HCT116 (cell line): ENCODE measurements around the gene POLDIP2. TPM values are rescaled to one million over a fixed set of nuclear protein-coding genes. Genes with fewer than 3 reads are reported as not detected.

Source experiments
- ATAC-seq: fragments of 200-7000 bp; cut with Tn5 transposase; 2 replicates; pipeline ENCODE4 v1.9.1; 2020; ENCODE audit warnings: mild to moderate bottlenecking, moderate library complexity
- BruUV-seq: library from RNA; stranded (reverse); fragments of 400-500 nt; replicated peaks from 2 replicates; lab custom pipeline; 2021; lab: Mats Ljungman, UMichigan
- CTCF ChIA-PET: fragments of 300-600 bp; sonication (Branson Sonifier 250); formaldehyde crosslinking; loops from one replicate; lab custom pipeline; 2021; ENCODE audit warnings: antibody characterized with exemption; lab: Charles Lee
- POLR2A ChIA-PET: fragments of 300-600, 350-600 bp; sonication (Branson Sonifier 250); formaldehyde crosslinking; loops from one replicate; lab custom pipeline; 2021; ENCODE audit warnings: antibody characterized with exemption; lab: Charles Lee
- RAD21 ChIA-PET, 2 experiments: fragments of 300-600 bp; sonication (Branson Sonifier 250); formaldehyde crosslinking; loops; one replicate each; lab custom pipeline; 2023; ENCODE audit warnings: low total read pairs in 2 of 2; ENCODE audit not compliant: uncharacterized antibody in 2 of 2, unreplicated experiment in 2 of 2, low non-redundant PET in 1 of 2; lab: Charles Lee
- DNase-seq: peaks from one replicate; pipeline ENCODE4 v3.0.0-alpha.2; 2010; ENCODE audit warnings: low read depth, low spot score
- H2AFZ ChIP-seq: fragments of 200-600 bp; shearing (Covaris generic), sonication (generic); 2 replicates; pipeline ENCODE4 v1.6.1; 2017; ENCODE audit warnings: low read depth, mixed run types, mixed read lengths, antibody characterized with exemption, low read length; ENCODE audit not compliant: poor library complexity, severe bottlenecking
- H3K27ac ChIP-seq: 2 replicates; pipeline ENCODE4 v1.5.1; 2012; ENCODE audit warnings: low read depth, low read length
- H3K27me3 ChIP-seq: fragments of 200-600 bp; sonication (generic); 2 replicates; pipeline ENCODE4 v1.6.1; 2016; ENCODE audit warnings: mixed run types, low read length, mixed read lengths; ENCODE audit not compliant: insufficient read depth
- H3K36me3 ChIP-seq, 2 experiments: fragments of 200-500 bp in 1 of 2; fragments of 200-600 bp in 1 of 2; sonication (Bioruptor generic) in 1 of 2; sonication (generic) in 1 of 2; 2 replicates each; pipeline versions ENCODE4 v1.5.1 to v1.6.1; 2014 to 2016; ENCODE audit warnings: low read length in 2 of 2, inconsistent platforms in 1 of 2, mixed read lengths in 1 of 2, mixed run types in 1 of 2; ENCODE audit not compliant: insufficient read depth in 2 of 2, control insufficient read depth in 1 of 2
- H3K4me1 ChIP-seq, 2 experiments: fragments of 200-600 bp in 1 of 2; sonication (generic) in 1 of 2; 2 replicates each; pipeline versions ENCODE4 v1.5.1 to v1.6.1; 2012 to 2017; ENCODE audit warnings: low read length in 2 of 2, inconsistent platforms in 1 of 2, mild to moderate bottlenecking in 1 of 2, mixed read lengths in 1 of 2, mixed run types in 1 of 2, moderate library complexity in 1 of 2; ENCODE audit not compliant: insufficient read depth in 2 of 2, control insufficient read depth in 1 of 2
- H3K4me2 ChIP-seq: fragments of 200-600 bp; sonication (generic); 2 replicates; pipeline ENCODE4 v1.6.1; 2017; ENCODE audit warnings: mixed run types, low read length, mixed read lengths
- H3K4me3 ChIP-seq, 2 experiments: fragments of 200-600 bp in 1 of 2; sonication (generic) in 1 of 2; replicated peaks in 1 of 2; 2 replicates each; pipeline ENCODE4 v1.5.1; 2011 to 2016; ENCODE audit warnings: low read length in 2 of 2, control low read depth in 1 of 2, low read depth in 1 of 2, mild to moderate bottlenecking in 1 of 2, mixed read lengths in 1 of 2, mixed run types in 1 of 2
- H3K79me2 ChIP-seq: fragments of 200-600 bp; sonication (generic); 2 replicates; pipeline ENCODE4 v1.6.1; 2017; ENCODE audit warnings: mild to moderate bottlenecking, mixed run types, low read length, moderate library complexity, mixed read lengths; ENCODE audit not compliant: insufficient read depth
- H3K9ac ChIP-seq: fragments of 200-600 bp; sonication (generic); 2 replicates; pipeline ENCODE4 v1.6.1; 2016; ENCODE audit warnings: low read length, mixed read lengths
- H3K9me2 ChIP-seq: fragments of 200-600 bp; sonication (generic), shearing (Covaris generic); 2 replicates; pipeline ENCODE4 v1.6.1; 2017; ENCODE audit warnings: mixed run types, mild to moderate bottlenecking, moderate library complexity; ENCODE audit not compliant: insufficient read depth
- H3K9me3 ChIP-seq, 2 experiments: fragments of 200-500 bp in 1 of 2; fragments of 200-600 bp in 1 of 2; sonication (Bioruptor generic) in 1 of 2; sonication (generic) in 1 of 2; 2 replicates each; pipeline ENCODE4 v1.6.1; 2014 to 2017; ENCODE audit warnings: low read length in 2 of 2, mixed read lengths in 2 of 2, inconsistent platforms in 1 of 2, low read depth in 1 of 2, mild to moderate bottlenecking in 1 of 2, mixed run types in 1 of 2, moderate library complexity in 1 of 2; ENCODE audit not compliant: control insufficient read depth in 1 of 2, insufficient read depth in 1 of 2
- H4K20me1 ChIP-seq: fragments of 200-600 bp; sonication (generic), shearing (Covaris generic); 2 replicates; pipeline ENCODE4 v1.6.1; 2017; ENCODE audit warnings: mixed run types, mild to moderate bottlenecking, moderate library complexity; ENCODE audit not compliant: insufficient read depth
- CBX3 ChIP-seq: IDR thresholded peaks from 2 replicates; pipeline ENCODE4 v1.6.1; 2012; ENCODE audit warnings: low read depth
- CEBPB ChIP-seq: IDR thresholded peaks from 2 replicates; pipeline ENCODE4 v1.6.1; 2012; ENCODE audit warnings: low read depth
- CTCF ChIP-seq, 3 experiments: fragments of 200-600 bp in 1 of 3; sonication (generic) in 1 of 3; IDR thresholded peaks in 2 of 3; conservative IDR thresholded peaks in 1 of 3; 2 replicates each; pipeline ENCODE4 v1.5.1; 2012 to 2017; ENCODE audit warnings: low read depth in 2 of 3, low read length in 2 of 3, antibody characterized with exemption in 1 of 3, borderline replicate concordance in 1 of 3, control low read depth in 1 of 3, mild to moderate bottlenecking in 1 of 3, mixed read lengths in 1 of 3, mixed run types in 1 of 3, moderate library complexity in 1 of 3; ENCODE audit not compliant: insufficient read depth in 1 of 3
- EZH2 ChIP-seq: fragments of 200-600 bp; sonication (generic); IDR thresholded peaks from 2 replicates; pipeline ENCODE4 v1.6.1; 2017; ENCODE audit warnings: antibody characterized with exemption, mixed run types
- EZH2phosphoT487 ChIP-seq: fragments of 200-600 bp; IDR thresholded peaks from 2 replicates; pipeline ENCODE4 v1.6.1; 2018; ENCODE audit warnings: antibody characterized with exemption, borderline replicate concordance
- FOSL1 ChIP-seq: IDR thresholded peaks from 2 replicates; pipeline ENCODE4 v1.6.1; 2012; ENCODE audit warnings: low read depth
- POLR2AphosphoS5 ChIP-seq: IDR thresholded peaks from 2 replicates; pipeline ENCODE4 v1.6.1; 2011; ENCODE audit warnings: mild to moderate bottlenecking, low read depth, low read length, moderate library complexity
- RAD21 ChIP-seq: IDR thresholded peaks from 2 replicates; pipeline ENCODE4 v1.6.1; 2012; ENCODE audit warnings: low read depth, mild to moderate bottlenecking
- REST ChIP-seq: IDR thresholded peaks from 2 replicates; pipeline ENCODE4 v1.6.1; 2012; ENCODE audit warnings: low read depth
- SIN3A ChIP-seq: IDR thresholded peaks from 2 replicates; pipeline ENCODE4 v1.6.1; 2012; ENCODE audit warnings: low read depth
- SP1 ChIP-seq: IDR thresholded peaks from 2 replicates; pipeline ENCODE4 v1.6.1; 2012; ENCODE audit warnings: low read depth
- SRF ChIP-seq: IDR thresholded peaks from 2 replicates; pipeline ENCODE4 v1.6.1; 2012; ENCODE audit warnings: low read depth
- TCF7L2 ChIP-seq: IDR thresholded peaks from 2 replicates; pipeline ENCODE4 v1.7.0; 2011; ENCODE audit warnings: borderline replicate concordance, inconsistent platforms; ENCODE audit not compliant: insufficient read depth, insufficient read length; ENCODE audit errors: extremely low read depth
- ZBTB33 ChIP-seq: IDR thresholded peaks from 2 replicates; pipeline ENCODE4 v1.6.1; 2011; ENCODE audit warnings: mild to moderate bottlenecking, low read length, moderate library complexity; ENCODE audit not compliant: insufficient replicate concordance; ENCODE audit errors: extremely low read depth
- ZFX ChIP-seq: fragments of 450-650 bp; IDR thresholded peaks from 2 replicates; pipeline ENCODE4 v1.6.1; 2017
- ZNF274 ChIP-seq: fragments of 200-500 bp; sonication (Bioruptor generic); IDR thresholded peaks from 2 replicates; pipeline ENCODE4 v1.6.1; 2014; ENCODE audit warnings: mild to moderate bottlenecking, low read depth, low read length, inconsistent platforms
- intact Hi-C: fragments of 100-400 bp; cut with micrococcal nuclease; formaldehyde crosslinking; loops from 2 replicates; pipeline ENCODE4 v1.10.0; 2022
- total RNA-seq: library from RNA; stranded (reverse); gene quantifications from one replicate; pipeline ENCODE4 v1.2.1, GENCODE V29; 2021; ENCODE audit not compliant: unreplicated experiment

The POLDIP2 gene
- total RNA-seq, 1 experiment from 2014 or later: 78.0 TPM

- TF ChIP-seq REST (no peak), CBX3 (no peak), SP1 (no peak), ZBTB33 (no peak)
Measured at GRCh38 chr17:28344435-28344901, 12.9 kb downstream of the POLDIP2 start (continued).

- H3K9me2 ChIP-seq: no peaks in the 10 kb centered on the region
- peaks cover 36 to 63% of the 10 kb centered on the region in 2 experiments for H3K36me3 ChIP-seq
- no peak overlapping the region for H3K4me3 ChIP-seq
- peaks cover 4% of the 10 kb centered on the region; the same call in 1 of the 2 replicates for H3K79me2 ChIP-seq
- H4K20me1 ChIP-seq: no peaks in the 10 kb centered on the region
- no peak overlapping the region for H3K27ac ChIP-seq
- no TSS peak for BruUV-seq
- ATAC-seq (no peak), DNase-seq (no peak)
- ChIA-PET CTCF (no interaction called here), POLR2A (no interaction called here), RAD21 (no interaction called here)
- intact Hi-C loops: no loop called here
- H3K4me1 ChIP-seq: peaks cover 0 to 9% of the 10 kb centered on the region in 2 experiments; a peak in 2 of 4 replicates
- no peaks in the 10 kb centered on the region for H3K9me3 ChIP-seq
- H3K9ac ChIP-seq: no peak overlapping the region
- H3K4me2 ChIP-seq: no peak overlapping the region
- H2AFZ ChIP-seq: no peak overlapping the region
- H3K27me3 ChIP-seq: no peaks in the 10 kb centered on the region
- TF ChIP-seq ZBTB33: no peak
- TF ChIP-seq EZH2: no peak
- TF ChIP-seq EZH2phosphoT487: no peak
- TF ChIP-seq RAD21: no peak
- TF ChIP-seq SP1: no peak
- TF ChIP-seq ZFX: no peak
- no peak for TF ChIP-seq FOSL1
- TF ChIP-seq TCF7L2: no peak
- no peak for TF ChIP-seq CBX3
- TF ChIP-seq ZNF274: no peak
- no peak for TF ChIP-seq SRF
- TF ChIP-seq CEBPB: no peak
- no peak for TF ChIP-seq POLR2AphosphoS5
- no peak for TF ChIP-seq CTCF (IDR thresholded peaks at IDR 0.05 in 2 of 3, conservative IDR thresholded peaks at IDR 0.05 in 1 of 3; ENCODE audit: borderline replicate concordance in 1 of 3, insufficient read depth in 1 of 3, low read depth in 2 of 3, low read length in 2 of 3)
- no peak for TF ChIP-seq SIN3A
Measured at GRCh38 chr17:28344011-28344410, 13.3 kb downstream of the POLDIP2 start.
